HG03571 (cell line): ENCODE measurements around the gene COL4A2.

Source experiments
- ATAC-seq: cut with Tn5 transposase; IDR thresholded peaks from one replicate; pipeline ENCODE4 v1.9.1; 2021; ENCODE audit not compliant: unreplicated experiment

Gene COL4A2

DNA sequence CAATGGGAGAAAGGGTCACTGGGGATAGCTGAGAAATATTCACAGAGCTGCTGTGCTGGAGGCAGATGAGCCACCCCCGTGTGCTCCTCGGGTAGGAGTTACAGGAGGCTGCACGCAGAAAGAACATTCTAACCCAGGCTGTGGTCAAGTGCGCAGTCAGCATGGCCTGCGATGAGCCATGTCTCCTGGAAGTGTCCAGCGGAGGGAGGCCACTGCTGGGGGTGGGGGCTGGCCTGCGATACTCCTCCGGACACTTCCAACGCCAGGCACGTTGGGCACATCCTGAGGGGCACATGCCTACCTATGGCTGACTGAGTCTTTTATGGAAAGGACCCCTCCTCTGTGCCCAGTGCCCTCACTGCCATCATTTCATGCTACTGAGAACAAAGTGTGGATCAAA lies 198.5 kb downstream of the COL4A2 start:
- no peak for ATAC-seq

DNA sequence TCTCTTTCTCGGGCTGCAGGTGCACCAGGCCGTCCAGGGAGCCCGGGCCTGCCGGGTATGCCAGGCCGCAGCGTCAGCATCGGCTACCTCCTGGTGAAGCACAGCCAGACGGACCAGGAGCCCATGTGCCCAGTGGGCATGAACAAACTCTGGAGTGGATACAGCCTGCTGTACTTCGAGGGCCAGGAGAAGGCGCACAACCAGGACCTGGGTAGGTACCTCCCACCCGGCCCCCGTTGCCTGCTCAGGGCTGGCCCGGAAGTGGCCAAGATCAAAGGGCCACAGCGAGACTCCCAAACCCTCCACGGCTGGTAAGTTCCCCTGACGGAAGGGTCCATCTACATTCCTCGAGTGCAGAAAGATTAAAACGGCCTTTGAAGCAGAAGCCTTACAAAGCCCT lies 199.3 kb downstream of the COL4A2 start:
- ATAC-seq, result no peak

DNA sequence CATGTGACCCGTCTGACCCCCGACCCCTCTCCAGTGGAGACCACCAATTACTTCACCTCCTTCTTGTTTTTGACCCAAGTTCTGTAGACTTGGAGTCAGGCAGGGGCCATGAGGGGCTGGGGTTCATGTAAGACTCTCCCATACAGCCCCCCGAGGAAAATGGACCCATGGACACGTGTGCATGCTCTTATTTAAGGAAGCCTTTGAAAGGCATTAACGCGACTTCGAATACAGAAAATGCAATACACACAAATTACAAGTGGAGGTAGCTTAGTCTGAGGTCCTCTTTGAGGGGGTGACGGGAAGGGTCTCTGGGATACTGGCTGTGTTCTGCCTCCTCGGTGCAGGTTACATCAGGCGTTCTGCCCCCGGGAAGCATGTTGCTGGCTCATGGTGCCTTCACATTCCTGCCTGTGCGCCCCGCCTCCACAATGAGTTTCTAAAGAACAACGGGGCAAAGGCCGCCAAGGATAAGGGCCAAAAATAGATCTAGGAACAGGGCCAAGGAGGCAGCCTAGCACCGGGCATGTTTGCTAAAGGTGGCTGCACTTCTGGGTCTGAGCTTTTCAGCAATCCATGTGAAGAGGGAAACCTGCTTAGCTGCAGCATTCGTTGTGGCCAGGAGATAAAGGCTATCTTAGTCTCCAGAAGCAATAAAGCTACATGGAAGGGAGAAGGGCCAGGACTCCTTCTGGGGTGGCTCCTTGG lies 199.9 kb downstream of the COL4A2 start:
- no peak for ATAC-seq

DNA sequence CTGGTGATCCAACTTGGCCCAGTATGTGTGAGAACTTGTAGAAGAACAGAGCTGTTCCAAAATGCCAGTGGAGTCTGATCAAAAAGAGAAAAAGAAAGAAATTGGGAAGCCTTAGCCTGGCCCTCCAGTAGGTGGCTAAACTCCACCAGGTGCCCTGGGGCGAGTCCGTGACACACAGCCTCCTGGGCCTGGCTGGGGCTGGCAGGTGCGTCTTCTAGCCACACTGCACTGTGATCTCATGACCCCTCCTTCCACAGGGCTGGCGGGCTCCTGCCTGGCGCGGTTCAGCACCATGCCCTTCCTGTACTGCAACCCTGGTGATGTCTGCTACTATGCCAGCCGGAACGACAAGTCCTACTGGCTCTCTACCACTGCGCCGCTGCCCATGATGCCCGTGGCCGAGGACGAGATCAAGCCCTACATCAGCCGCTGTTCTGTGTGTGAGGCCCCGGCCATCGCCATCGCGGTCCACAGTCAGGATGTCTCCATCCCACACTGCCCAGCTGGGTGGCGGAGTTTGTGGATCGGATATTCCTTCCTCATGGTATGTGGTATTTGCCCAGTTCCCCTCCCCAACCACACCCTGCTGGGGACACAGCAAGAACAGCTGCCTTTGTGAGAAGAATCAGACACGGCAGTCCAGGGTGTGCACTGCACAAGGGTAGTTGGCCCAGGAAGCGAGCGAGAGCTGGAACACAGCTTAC lies 200.7 kb downstream of the COL4A2 start:
- no peak for ATAC-seq

DNA sequence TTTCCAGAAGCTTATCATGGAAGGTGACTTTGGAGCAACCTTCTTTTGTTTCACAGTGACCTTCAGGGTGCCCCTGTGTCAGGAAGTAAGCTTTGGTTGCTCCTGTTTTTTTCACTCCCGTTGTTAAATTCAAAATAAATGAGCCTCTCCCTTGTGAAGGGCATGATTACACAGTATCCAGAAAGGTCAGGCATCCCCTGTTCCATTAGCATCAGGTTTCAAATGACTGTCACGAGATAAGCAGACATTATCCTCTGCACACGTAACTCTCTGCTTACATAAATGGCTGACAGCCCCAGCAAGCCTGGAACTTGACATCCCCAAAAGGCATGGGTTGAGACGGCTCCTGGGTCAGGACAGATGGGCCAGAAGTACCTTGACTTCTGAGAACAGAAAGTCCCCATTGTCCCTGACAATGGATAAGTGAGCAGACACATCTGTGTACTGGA lies 202.4 kb downstream of the COL4A2 start:
- no peak for ATAC-seq

DNA sequence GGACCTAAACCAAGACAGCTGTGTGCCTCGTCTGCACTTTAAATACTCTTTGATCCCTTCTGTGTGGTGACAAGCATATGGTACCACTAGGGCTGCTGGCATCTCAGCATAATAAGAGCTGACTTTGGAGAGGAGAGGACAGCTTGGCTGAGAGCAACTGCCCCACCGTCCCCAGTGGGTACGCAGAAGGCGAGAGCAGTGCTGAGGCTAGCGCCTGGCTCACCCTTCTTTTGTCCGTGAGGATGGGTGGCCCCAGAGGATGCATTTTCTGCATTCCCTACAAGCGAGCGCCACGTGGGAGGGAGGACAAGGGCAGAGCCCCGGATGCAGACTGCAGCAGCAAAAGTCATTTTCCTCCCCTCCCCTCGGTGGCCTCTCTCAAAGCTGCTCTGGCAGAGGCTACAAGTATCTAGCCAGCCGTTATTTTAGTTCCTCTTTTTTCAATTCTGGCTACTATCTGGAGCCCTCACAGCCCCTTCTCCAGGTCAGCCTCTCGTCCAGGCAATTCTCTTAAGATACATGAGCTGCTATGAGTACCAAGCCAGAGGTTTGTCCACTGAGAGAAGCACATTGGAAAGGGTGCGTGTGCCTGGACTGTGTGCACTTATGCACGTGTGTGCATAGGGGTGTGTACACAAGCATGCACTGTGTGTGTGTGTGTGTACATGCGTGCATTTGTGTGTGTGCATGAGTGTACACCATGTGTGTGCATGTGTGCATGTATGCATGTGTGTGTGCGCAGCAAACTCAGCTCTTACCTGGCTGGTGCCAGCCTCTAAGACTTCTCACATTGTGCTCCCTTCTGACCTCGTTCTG lies 203.1 kb downstream of the COL4A2 start:
- ATAC-seq, result no peak

DNA sequence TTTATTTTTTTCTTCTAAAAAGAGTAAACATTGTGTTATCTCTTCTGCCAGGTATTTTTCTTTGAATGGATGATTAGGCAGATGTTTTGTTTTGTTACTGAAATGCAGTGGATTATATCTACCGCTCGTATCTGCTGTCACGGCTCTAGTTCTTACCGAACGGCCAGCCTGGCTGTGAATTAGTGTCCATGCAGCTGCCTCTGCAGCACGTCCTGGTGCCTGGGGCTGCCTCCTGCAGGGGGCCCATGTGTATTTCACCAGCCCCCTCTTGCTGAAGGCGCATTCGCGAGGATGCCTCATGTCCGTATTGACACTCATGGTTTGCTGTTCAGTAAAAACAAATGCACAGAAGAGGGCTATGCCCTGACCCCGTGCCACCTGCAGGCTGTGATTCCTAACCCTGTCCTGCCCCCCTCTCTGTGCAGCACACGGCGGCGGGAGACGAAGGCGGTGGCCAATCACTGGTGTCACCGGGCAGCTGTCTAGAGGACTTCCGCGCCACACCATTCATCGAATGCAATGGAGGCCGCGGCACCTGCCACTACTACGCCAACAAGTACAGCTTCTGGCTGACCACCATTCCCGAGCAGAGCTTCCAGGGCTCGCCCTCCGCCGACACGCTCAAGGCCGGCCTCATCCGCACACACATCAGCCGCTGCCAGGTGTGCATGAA lies 204.6 kb downstream of the COL4A2 start:
- no peak for ATAC-seq

DNA sequence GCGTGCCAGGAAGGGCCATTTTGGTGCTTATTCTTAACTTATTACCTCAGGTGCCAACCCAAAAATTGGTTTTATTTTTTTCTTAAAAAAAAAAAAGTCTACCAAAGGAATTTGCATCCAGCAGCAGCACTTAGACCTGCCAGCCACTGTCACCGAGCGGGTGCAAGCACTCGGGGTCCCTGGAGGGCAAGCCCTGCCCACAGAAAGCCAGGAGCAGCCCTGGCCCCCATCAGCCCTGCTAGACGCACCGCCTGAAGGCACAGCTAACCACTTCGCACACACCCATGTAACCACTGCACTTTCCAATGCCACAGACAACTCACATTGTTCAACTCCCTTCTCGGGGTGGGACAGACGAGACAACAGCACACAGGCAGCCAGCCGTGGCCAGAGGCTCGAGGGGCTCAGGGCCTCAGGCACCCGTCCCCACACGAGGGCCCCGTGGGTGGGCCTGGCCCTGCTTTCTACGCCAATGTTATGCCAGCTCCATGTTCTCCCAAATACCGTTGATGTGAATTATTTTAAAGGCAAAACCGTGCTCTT lies 205.2 kb downstream of the COL4A2 start:
- ATAC-seq, result no peak

DNA sequence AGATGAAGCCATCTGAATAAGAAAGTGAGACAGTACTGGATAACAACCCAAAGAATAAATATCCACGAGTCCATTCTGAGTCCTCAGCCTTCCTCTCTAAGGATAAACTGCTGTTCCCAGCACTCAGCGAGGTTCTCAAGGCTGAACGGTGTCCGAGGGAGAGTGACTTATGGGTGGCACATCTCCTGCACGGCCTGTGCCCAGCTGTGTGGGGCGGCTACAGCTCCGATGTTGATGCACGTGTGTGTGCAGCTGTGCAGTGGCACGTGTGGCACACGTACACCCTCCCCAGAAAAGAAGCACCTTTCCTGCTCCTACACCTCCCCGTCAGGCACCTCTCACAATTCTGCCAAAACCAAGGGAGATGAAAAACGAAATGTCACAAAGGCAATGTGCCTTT lies 209.4 kb downstream of the COL4A2 start:
- ATAC-seq, result no peak

DNA sequence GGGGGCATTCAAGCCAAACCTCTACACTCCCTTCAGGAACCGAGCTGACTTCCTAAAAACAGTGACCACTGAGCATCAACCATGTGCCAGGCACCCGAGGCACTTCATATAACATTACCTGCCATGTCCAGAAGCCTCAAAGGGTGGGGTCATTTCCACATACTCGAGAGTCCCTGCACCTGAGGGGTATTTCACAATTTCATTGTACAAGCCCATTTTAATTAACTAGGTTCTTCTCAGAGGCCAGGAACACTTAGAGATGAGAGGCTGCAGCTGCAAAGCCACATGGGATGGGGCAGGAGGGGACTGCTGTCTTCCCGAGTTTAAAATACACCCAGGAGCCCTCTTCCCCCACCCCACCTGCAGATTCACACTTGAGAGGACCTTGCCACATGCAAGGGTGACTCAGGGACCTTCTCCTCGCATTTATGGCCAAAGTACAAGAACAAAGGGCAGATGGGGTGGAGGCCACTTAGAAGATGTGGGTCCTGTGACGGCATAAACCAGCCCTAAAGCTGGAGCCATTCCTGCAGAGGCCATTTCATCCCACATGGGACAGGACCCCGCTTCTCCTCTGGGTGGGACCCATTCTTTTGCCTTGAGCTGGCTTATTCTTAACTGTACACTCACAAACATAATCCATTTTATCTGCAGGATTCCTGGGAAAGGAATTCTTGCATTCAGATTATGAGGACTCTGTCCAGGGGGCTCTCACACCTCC lies 210.6 kb downstream of the COL4A2 start:
- ATAC-seq, result no peak

DNA sequence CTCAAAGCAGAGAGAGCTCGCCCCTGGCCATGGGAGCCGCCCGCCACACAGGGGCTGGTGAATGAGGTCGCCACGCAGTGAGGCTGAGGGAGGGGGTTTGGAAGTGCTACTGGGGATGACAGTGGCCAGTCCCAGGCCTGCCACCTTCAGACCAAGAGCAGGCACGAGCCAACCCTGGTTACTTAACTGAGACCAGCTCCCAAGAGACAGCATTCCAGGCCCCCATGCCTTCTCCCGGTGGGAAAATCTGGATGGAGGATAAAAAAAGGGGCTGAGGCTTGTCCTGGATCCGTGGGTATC lies 211.1 kb downstream of the COL4A2 start:
- no peak for ATAC-seq

DNA sequence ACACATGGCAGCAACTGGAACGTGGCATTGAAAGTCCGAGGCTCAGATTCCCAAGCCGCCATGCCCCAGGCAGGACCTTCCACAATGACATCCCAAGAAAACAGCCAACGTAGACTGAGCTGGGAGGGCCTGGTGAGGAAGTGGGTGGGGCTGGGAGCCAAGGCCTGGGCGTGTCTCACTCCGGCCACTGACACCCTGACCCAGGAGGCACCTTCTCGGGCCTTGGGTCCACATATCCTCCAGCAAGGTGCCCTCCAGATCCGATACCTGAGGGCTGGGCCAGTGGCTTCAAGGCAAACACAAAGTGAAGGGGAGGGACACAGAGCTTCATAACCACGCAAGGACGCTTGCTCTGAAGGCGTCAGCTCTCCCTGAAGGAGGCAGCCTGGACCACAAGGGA lies 211.5 kb downstream of the COL4A2 start:
- no peak for ATAC-seq

DNA sequence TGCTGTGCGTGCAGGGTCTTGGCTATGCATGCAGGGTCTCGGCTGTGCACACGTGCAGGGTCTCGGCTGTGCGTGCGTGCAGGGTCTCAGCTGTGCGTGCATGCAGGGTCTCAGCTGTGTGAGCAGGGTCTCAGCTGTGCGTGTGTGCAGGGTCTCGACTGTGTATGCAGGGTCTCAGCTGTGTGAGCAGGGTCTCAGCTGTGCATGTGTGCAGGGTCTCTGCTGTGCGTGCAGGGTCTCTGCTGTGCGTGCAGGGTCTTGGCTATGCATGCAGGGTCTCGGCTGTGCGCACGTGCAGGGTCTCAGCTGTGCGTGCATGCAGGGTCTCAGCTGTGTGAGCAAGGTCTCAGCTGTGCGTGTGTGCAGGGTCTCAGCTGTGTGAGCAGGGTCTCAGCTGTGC lies 212.0 kb downstream of the COL4A2 start:
- no peak for ATAC-seq

DNA sequence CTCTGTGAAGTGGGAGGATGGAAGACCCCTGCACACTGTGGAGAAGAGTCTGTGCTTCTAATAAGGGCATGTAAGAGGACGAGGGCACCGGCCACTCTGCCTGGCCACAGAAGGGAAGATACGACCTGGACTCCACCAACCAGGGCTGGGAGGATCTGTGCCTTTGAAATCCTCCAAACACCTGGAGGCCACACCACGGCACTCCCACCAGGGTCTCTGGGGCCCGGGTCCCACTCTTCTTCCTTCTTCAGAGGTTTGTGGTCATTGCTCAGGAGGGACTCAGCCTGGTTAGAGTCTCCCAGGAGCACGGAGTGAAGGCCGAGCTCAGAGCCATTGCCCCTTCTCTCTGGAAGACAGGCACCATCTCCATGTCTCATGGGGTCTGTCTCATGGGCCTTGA lies 212.4 kb downstream of the COL4A2 start:
- ATAC-seq, result no peak

DNA sequence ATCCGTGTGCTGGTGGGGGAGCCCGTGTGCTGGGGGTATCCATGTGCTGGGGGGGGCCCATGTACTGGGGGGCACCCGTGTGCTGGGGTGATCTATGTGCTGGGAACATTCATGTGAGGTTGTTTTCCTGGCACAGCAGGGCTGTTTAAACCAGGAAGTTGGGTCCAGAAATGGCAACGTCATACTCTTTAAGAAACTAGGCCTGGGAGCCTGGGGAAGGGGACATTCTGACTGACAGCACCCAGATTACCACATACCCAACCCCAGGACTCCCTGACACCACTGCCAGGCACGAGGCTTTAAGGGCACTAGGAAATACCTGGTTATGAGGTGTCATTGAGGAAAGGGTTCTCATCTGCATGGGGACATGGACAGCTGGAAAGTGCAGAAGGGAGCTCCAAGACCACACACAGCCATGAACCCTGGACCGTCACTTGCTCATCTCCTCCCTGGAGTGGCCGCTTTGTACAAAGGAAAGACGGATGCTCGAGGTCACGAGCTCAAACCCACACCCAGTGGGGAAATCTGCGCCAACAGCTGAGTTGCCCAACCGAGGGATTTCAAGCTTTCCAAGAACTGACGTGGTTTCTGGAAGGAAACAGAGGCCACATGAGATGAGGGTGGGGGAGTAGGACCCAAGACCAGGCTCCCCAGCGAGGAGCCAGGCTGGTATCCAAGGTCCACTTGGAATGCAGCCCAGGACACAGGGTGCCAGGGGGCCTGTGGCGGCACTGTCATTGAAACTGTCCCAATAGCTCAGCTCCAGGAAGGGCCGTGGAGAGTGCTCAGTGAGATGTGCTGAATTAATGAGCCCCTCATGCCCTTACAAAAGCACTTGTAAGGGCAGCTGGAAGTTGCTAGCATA lies 213.6 kb downstream of the COL4A2 start:
- no peak for ATAC-seq

DNA sequence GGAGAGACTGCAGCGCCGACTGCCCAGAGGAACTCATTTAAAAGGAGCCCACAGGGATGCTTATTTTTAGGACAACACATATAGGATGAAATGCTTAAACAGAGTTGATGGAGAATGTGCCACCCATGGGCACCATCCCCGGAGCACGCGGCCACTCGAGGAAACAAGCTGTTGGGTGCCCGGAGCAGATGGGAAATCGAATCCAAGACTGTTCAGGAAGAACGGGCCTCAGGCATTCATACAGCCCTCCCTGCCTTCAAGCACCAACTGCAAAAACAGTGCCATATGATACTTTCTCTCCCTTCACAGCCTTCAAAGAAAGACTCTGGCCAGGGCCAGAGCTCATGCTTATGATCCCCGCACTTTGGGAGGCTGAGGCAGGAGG lies 214.2 kb downstream of the COL4A2 start:
- ATAC-seq, result no peak

DNA sequence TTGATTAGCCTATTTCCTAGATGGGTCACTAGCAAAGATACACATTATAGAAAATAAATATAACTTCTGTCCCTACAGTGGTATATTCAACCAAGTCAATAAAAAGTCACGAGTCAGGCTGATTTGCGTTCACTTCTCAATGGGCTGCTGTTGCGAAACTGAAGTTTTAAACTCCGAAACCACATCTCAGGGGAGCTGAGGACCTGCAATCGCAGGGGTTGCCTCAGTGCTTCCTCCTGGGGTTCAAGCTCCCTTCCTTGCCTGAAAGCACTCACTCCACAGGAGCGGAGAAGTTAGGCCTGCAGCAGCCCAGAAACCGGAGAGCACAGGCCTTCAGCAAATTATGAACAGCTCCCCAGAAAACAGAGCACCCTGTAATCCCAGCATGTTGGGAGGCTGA lies 214.9 kb downstream of the COL4A2 start:
- no peak for ATAC-seq

DNA sequence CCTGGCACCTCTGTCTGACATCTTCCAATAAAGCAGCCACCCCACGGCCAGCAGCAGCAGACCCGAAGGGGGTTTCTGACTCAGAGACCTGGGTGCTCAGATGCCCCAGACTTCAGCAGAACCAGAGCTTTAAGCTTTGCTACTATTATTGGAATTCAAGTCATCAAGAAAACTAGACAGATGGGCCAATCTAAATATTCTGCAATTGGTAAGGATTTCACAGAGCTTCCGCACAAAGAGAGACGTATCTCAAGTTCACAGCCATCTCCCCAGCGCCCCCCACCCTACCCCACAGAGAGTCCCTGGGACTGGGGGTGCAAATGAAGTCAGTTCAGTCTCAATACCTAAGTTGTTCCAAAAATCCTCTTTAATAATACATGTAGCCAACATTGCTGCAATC lies 215.6 kb downstream of the COL4A2 start:
- ATAC-seq, result no peak

DNA sequence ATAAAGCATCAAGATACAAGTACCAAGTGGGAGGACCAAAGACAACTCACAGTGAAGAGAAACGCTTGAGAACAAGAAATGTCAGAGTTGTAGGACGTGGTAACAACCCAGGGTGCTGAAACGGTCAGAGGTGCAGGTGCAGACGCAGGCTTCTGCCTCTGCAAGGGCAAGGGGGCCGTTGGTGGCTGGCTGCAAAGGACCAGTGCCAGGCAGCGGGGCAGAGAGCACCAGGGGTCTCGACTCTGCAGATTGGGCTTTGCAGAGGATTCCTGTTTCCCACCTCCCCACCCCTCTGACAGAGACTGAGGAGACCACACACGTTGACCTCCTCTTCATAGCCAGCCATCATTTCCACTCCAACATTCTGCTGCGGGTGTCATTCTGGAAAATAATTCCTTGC lies 216.1 kb downstream of the COL4A2 start:
- ATAC-seq, result no peak
